ENCODE measurements around the gene ZNF555.

The ZNF555 gene

DNA sequence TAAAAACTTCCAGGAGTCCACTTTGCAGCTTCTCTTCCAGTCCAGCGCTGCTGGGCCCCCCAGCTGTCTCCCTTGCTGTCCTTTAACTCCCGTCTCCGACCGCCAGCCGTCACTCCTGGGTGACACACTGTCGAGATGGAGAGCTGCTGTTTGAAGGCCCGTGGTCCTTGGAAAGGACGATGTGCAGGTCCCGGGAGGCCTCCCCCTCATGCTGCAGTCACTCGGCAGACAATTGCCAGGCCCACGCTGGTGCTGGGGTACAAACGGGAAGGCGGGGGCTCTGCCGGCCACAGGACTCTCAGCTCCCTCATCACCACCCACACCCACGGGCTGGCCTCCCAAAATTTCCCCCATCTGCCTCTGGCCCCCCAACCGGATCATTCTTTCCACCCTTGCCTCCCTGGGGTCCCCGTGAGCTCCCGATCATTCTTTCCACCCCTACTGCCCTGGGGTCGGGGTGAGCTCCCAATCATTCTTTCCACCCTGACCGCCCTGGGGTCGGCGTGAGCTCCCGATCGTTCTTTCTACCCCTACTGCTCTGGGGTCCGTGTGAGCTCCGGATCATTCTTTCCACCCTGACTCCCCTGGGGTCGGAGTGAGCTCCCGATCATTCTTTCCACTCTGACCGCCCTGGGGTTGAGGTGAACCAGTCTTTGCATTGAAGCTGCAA lies 37.7 kb upstream of the ZNF555 start:
- Histone ChIP-seq H3K27me3 (ENCODE audit: low read depth) (no peaks in the 10 kb centered on the region), H3K4me1 (no peaks in the 10 kb centered on the region), H3K4me3 (no peak overlapping the region), H3K36me3 (replicated peaks) (peaks cover 74% of the 10 kb centered on the region), H3K9me3 (no peaks in the 10 kb centered on the region)
- no peak for DNase-seq (ENCODE audit: low spot score in 2 of 2)
- in situ Hi-C loops (cut with MboI; ENCODE audit: low sequenced_read_pairs): no loop called here

DNA sequence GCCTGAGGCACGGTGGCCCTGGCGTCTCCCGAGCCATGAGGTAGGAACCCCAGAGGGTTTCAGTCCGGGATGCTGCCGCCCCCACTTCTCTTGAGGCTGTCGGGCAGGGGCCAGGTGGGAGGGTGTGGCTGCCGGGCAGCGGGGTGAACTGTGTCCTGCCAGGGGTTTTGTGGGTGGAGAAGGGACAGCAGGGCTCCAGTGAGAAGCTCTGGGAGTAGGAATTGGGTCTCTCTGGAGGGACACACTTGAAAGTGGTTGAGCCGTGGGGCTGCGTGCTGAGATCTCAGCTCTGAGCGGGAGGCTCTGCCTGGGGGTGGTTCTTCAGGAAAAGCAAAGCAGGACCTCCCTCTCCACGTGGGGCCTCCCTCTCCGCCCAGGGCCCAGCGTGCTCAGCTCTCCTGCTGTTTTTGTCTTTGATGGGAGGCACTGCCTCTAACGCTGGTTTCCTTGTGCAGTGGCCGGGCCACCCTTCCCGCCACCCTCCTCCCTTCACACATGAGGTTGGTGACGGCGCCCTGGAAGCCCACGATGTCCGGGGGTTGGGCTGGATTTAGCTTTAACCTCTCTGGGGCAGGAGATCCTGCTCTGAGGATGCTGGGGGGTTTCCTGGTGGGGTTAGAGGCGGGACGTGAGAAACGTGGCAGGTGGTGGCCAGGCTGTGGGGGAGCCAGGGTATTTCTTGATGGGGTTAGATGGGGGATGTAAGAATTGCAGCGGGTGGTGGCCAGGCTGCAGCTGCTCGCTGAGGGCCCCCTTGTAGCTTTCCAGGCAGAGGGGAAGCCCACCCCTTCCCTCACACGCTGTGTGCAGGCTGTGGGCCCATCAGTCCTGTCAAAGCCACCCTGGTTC lies 36.9 kb upstream of the ZNF555 start:
- DNase-seq (ENCODE audit: low spot score in 2 of 2): no peak
- no peaks in the 10 kb centered on the region for H3K27me3 ChIP-seq (ENCODE audit: low read depth)
- peaks cover 74% of the 10 kb centered on the region for H3K36me3 ChIP-seq (replicated peaks)
- no peaks in the 10 kb centered on the region for H3K9me3 ChIP-seq
- no peaks in the 10 kb centered on the region for H3K4me1 ChIP-seq
- in situ Hi-C loops (cut with MboI; ENCODE audit: low sequenced_read_pairs): no loop called here
- H3K4me3 ChIP-seq: no peak overlapping the region

- no peak for DNase-seq (ENCODE audit: low spot score in 2 of 2)
- no peaks in the 10 kb centered on the region for H3K27me3 ChIP-seq (ENCODE audit: low read depth)
- H3K36me3 ChIP-seq (replicated peaks): peaks cover 76% of the 10 kb centered on the region
- no peaks in the 10 kb centered on the region for H3K9me3 ChIP-seq
- in situ Hi-C loops (cut with MboI; ENCODE audit: low sequenced_read_pairs): no loop called here
- no peak overlapping the region for H3K4me3 ChIP-seq
- no peaks in the 10 kb centered on the region for H3K4me1 ChIP-seq
Observed at GRCh38 chr19:2805261-2805900, 35.9 kb upstream of the ZNF555 start.

- Histone ChIP-seq H3K4me3 (no peak overlapping the region), H3K9me3 (no peaks in the 10 kb centered on the region), H3K4me1 (no peaks in the 10 kb centered on the region), H3K27me3 (ENCODE audit: low read depth) (no peaks in the 10 kb centered on the region), H3K36me3 (replicated peaks) (peaks cover 77% of the 10 kb centered on the region)
- DNase-seq (ENCODE audit: low spot score in 2 of 2): no peak
- in situ Hi-C loops (cut with MboI; ENCODE audit: low sequenced_read_pairs): no loop called here
Observed at GRCh38 chr19:2805991-2806649, 35.2 kb upstream of the ZNF555 start.

DNA sequence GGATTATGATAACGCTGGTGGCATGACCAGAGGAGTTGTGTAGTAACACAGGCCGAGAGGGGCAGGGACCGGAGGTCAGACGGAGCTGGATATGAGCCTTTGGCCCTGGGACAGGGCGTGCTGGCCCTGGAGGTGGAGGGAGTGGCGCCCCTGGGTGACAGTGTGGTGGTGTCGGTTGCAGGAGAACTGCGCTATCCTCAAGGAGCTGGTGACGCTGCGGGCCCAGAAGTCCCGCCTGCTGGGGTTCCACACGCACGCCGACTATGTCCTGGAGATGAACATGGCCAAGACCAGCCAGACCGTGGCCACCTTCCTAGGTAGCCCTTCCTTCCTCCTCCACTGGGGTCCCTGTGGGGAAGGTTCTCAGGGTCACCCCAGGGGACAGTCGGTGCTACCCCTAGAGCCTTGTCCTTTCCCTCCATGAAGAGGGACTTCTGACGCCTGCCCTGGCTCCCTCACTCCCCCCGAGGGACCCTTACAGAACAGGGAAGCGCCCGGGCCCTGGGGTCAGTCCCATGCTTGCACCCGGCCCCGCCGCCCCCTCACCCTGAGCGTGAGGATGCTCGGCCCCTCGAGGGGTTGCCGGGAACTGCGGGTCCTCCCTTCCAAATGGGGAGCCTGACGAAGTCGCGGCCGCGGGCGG lies 34.4 kb upstream of the ZNF555 start:
- Histone ChIP-seq H3K27me3 (ENCODE audit: low read depth) (no peaks in the 10 kb centered on the region), H3K9me3 (no peaks in the 10 kb centered on the region), H3K4me3 (no peak overlapping the region), H3K4me1 (no peaks in the 10 kb centered on the region), H3K36me3 (replicated peaks) (peaks cover 73% of the 10 kb centered on the region)
- DNase-seq (ENCODE audit: low spot score in 2 of 2): no peak
- in situ Hi-C loops (cut with MboI; ENCODE audit: low sequenced_read_pairs): no loop called here

GRCh38 chr19:2807379-2808128 lies 33.7 kb upstream of the ZNF555 start:
- no peaks in the 10 kb centered on the region for H3K4me1 ChIP-seq
- no peak for DNase-seq (ENCODE audit: low spot score in 2 of 2)
- no peaks in the 10 kb centered on the region for H3K27me3 ChIP-seq (ENCODE audit: low read depth)
- in situ Hi-C loops (cut with MboI; ENCODE audit: low sequenced_read_pairs): no loop called here
- no peak overlapping the region for H3K4me3 ChIP-seq
- peaks cover 72% of the 10 kb centered on the region for H3K36me3 ChIP-seq (replicated peaks)
- no peaks in the 10 kb centered on the region for H3K9me3 ChIP-seq

GRCh38 chr19:2808129-2808941 lies 32.9 kb upstream of the ZNF555 start:
- H3K36me3 ChIP-seq (replicated peaks): peaks cover 72% of the 10 kb centered on the region

GRCh38 chr19:2809387-2810140 lies 31.7 kb upstream of the ZNF555 start:
- Histone ChIP-seq H3K27me3 (ENCODE audit: low read depth) (no peaks in the 10 kb centered on the region), H3K36me3 (replicated peaks) (peaks cover 78% of the 10 kb centered on the region), H3K4me1 (no peaks in the 10 kb centered on the region), H3K9me3 (no peaks in the 10 kb centered on the region), H3K4me3 (no peak overlapping the region)
- in situ Hi-C loops (cut with MboI; ENCODE audit: low sequenced_read_pairs): no loop called here
- DNase-seq (ENCODE audit: low spot score in 2 of 2): no peak

More at GRCh38 chr19:2808129-2808941, 32.9 kb upstream of the ZNF555 start:
- no peak for DNase-seq (ENCODE audit: low spot score in 2 of 2)
- no peak overlapping the region for H3K4me3 ChIP-seq
- H3K4me1 ChIP-seq: no peaks in the 10 kb centered on the region
- H3K27me3 ChIP-seq (ENCODE audit: low read depth): no peaks in the 10 kb centered on the region
- no peaks in the 10 kb centered on the region for H3K9me3 ChIP-seq
- in situ Hi-C loops (cut with MboI; ENCODE audit: low sequenced_read_pairs): no loop called here

DNA sequence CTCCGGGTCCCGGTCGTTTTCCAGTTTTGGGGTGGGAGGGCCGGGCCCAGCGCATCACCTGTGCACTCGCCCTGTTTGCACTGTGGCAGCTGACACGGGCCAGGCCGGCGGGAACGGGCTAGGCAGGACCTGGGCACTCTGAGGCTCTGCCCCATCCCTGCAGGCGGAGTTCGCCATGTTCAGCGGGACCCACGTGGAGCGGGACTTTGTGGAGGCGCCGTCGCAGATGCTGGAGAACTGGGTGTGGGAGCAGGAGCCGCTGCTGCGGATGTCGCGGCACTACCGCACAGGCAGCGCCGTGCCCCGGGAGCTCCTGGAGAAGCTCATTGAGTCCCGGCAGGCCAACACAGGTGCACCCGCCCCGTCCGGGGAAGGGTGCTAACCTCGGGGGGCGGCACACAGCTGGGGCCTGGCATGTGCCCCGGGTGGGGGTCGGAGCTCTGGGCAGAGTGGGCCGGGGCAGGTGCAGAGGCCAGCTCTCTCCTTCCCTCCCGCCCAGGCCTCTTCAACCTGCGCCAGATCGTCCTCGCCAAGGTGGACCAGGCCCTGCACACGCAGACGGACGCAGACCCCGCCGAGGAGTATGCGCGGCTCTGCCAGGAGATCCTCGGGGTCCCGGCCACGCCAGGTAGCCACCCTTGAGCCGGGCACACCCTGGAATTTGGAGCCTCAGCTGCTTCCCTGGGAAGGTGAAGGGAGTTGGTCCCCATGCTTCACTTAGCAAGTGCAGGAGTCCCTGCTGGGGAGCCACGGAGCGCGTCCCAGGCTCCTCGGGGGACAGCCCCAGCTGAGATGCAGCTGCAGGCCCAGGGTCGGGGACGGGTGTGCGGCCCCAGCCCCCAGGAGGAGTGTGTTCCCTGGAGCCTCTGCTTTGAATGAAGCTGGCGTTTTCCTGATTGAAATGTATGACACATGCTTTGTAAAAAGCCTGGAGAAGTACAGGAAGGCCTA lies 30.9 kb upstream of the ZNF555 start:
- H3K36me3 ChIP-seq (replicated peaks): peaks cover 72% of the 10 kb centered on the region
- no peaks in the 10 kb centered on the region for H3K9me3 ChIP-seq
- H3K27me3 ChIP-seq (ENCODE audit: low read depth): no peaks in the 10 kb centered on the region
- no peak for DNase-seq (ENCODE audit: low spot score in 2 of 2)
- no peak overlapping the region for H3K4me3 ChIP-seq
- in situ Hi-C loops (cut with MboI; ENCODE audit: low sequenced_read_pairs): no loop called here
- no peaks in the 10 kb centered on the region for H3K4me1 ChIP-seq

DNA sequence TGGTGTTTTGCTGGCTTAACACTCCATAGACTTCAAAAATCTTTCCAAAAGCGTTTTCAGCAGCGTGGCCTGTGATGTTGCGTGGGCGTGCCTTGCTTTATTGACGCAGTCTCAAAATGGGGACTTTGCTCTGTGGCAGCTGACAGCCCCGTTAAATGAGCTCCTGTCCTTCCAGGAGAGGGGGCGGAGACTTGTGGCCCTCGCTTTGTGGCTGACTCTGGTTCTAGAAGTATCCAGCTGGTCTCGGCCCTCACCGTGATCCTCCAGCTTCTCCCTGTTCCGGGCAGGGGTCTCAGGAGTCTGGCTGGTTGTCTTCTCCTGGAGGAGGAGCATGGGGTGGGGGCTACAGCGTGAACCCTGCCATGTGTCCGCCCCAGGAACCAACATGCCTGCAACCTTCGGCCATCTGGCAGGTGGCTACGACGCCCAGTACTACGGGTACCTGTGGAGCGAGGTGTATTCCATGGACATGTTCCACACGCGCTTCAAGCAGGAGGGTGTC lies 30.0 kb upstream of the ZNF555 start:
- no peaks in the 10 kb centered on the region for H3K27me3 ChIP-seq (ENCODE audit: low read depth)
- H3K4me3 ChIP-seq: no peak overlapping the region
- DNase-seq (ENCODE audit: low spot score in 2 of 2): no peak
- no peaks in the 10 kb centered on the region for H3K9me3 ChIP-seq
- H3K4me1 ChIP-seq: no peaks in the 10 kb centered on the region
- H3K36me3 ChIP-seq (replicated peaks): peaks cover 68% of the 10 kb centered on the region
- in situ Hi-C loops (cut with MboI; ENCODE audit: low sequenced_read_pairs): no loop called here

Data from HAP-1 (cell line).